Retinal pigment epithelial cell (primary cell): ENCODE data around the gene TWNK.
A peak's percentile ranks its signal among the peaks of the same experiment; 100 is the strongest.

ENCODE experiments used
- DNase-seq: peaks from one replicate; pipeline ENCODE4 v3.0.0-alpha.2; 2010; ENCODE audit warnings: low read depth
- H3K4me3 ChIP-seq: 2 replicates; pipeline ENCODE4 v1.5.1; 2011; ENCODE audit warnings: mild to moderate bottlenecking, low read length, control low read depth, moderate library complexity
- CTCF ChIP-seq: conservative IDR thresholded peaks from 2 replicates; pipeline ENCODE4 v1.5.1; 2011; ENCODE audit warnings: low read depth, low read length, control low read depth, inconsistent platforms

The TWNK gene

GRCh38 chr10:100981178-100981772, 6.1 kb upstream of the TWNK start:
- no peak for DNase-seq
- no peak for TF ChIP-seq CTCF
- no peak overlapping the region for H3K4me3 ChIP-seq

GRCh38 chr10:100982916-100983830, 4.2 kb upstream of the TWNK start:
- H3K4me3 ChIP-seq: no peak overlapping the region
- TF ChIP-seq CTCF: no peak
- no peak for DNase-seq

- DNase-seq: no peak
- H3K4me3 ChIP-seq: no peak overlapping the region
These were observed 3.3 kb upstream of the TWNK start for GRCh38 chr10:100983868-100984671.

GRCh38 chr10:100984672-100985177, 2.6 kb upstream of the TWNK start:
- no peak overlapping the region for H3K4me3 ChIP-seq
- no peak for TF ChIP-seq CTCF
- no peak for DNase-seq

More at GRCh38 chr10:100983868-100984671, 3.3 kb upstream of the TWNK start:
- no peak for TF ChIP-seq CTCF

- no peak for TF ChIP-seq CTCF
- no peak overlapping the region for H3K4me3 ChIP-seq
- DNase-seq: no peak
These were observed 2.0 kb upstream of the TWNK start for GRCh38 chr10:100985336-100985735.

- no peak for DNase-seq
- TF ChIP-seq CTCF: no peak
- H3K4me3 ChIP-seq: peak overlapping the region; percentile 93
These were observed 756 bp upstream of the TWNK start for GRCh38 chr10:100986623-100986951.
